Stimulated activated CD4-positive, alpha-beta T cell treated with anti-CD3 and anti-CD28 coated beads, TNF-alpha, amount 100 ng/mL, for 24 hours (primary cell): ENCODE measurements around the gene AIFM1.

Experiments used
- DNase-seq, 3 experiments: peaks; one replicate each; pipeline ENCODE4 v3.0.0-alpha.2; 2020; ENCODE audit warnings: low read depth in 3 of 3

The AIFM1 gene

GRCh38 chrX:130165703-130166502 is at the start of gene AIFM1:
Gene AIFM1, minus strand, starts transcription at chrX:130165841. Its CDS starts 185 bp downstream, at chrX:130165656.
- DNase-seq, result peak; percentile 66 to 85 (median 77)

DNA sequence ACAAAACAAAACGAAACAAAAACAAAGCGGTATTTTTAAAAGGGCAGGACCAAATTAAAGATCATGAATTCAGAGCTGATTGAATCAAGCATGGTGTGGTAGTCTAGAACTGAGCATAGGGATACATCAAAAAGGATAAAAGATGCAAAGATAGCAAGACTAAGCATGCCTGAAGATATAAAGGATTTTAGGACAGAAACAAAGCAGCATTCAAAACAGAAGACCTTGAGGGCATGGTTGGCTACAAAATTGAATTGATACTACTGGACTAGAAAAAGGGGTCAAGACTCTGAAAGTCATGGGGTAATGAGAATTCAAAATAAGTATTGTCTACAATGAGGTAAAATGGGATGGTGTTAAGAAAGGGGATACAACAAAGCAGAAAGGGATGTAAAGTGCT is 47.7 kb upstream of the AIFM1 start:
- no peak for DNase-seq

GRCh38 chrX:130212371-130212770 is 46.7 kb upstream of the AIFM1 start:
- no peak for DNase-seq

DNA sequence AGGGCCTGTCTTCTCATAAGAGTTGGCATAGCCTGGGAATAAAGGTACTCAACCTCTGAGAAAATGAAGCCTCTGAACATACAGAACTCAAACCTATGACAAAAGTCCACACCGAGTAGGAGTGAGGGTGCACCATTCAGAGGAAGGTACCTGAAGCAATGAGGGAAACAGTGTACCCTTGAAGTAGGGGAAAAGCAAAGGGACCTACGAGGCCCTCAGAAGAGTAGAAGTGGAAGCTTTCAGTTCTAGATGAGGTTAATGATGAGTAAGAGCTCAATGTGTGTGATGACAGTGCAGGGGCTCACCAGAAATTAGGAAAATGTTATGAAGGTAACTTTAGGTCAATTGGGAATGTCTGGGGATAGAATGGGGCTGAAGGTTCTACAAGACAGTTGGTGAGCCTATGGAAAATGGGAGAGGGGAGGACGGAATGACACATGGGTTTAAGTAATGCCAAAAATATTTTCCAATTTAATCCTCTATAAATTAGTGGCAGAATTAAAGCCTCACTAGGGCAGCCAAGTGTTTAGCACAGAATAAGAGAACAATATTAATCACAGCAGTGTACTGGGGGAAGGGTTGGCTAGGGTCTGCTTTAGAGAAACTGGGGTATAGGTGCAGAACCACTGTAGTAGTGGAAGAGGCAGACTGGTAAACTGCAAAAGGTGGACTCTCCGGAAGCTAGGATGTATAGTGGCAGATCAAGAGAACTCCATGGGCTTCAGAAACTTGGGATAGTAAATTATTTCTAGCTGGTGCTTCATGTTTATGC is 46.0 kb upstream of the AIFM1 start:
- no peak for DNase-seq

DNA sequence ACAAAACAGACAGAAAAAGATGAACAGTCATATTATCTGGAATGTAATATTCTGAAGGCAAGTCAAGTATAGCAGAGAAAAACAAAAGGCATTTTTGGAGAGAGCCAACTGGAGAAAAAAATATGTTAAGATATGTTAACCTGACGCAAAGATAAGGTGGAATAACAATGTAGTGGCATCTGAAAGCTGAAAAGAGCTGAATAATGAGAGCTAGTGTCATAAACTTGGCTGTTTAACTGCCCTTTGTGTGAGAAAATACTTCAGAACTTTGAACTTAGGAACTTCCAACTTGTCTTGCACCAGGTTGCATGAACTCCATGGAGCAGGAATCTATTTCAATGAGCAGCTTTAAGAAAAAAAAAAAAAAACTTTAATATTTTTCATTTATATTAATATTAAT is 39.0 kb upstream of the AIFM1 start:
- DNase-seq, result no peak

DNA sequence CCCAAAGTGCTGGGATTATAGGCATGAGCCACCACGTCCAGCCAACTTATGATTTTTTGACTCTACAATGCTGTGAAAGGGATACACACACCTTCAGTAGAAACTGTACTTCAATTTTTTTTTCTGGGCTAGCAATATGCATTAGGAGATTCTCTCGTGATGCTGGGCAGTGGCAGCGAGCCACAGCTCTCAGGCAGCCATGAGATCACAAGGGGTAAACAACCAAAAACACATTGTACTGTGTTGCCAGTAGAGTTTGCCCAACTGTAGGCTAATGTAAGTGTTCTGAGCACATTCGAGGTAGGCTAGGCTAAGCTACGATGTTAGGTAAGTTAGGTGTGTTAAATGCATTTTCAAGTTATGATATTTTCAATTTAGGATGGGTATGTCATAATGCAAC is 31.8 kb upstream of the AIFM1 start:
- DNase-seq, result no peak

DNA sequence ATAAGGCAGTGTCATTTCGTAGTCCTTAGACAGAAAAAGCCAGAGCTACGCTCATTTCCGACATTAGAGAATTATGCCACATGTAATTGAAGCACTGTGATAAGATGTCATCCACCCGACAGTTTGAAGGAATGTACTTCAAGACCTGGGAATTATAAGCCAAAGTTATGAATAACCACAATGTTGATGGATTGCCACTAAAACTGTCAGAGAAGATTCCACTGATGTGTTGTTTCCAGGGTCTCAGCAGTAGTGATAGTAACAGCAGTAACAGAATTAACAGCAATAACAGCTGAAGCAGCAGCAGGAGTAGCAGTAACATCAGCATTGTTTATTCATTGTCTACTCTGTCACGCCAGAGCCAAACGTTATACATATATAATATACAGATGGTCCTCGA is 30.8 kb upstream of the AIFM1 start:
- no peak for DNase-seq

DNA sequence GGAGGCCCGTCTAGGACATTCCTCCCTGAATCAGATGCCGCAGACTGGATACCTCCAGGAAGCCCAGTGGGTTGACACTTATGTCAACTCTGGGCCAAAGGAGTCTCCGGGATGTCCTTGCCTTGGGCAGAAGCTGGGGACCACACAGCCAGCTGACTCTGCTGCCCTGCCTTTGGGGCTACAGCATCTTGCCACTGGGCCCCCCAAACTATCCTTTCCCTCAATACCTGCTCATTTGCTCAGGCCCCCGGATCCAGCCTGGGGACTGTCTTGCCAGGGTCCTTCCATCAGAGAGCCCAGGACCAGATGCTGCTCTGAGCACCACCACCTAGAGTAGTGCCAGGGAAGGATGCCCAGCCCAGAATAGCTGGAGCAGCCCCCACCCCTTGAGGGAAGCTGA is 25.2 kb upstream of the AIFM1 start:
- no peak for DNase-seq

DNA sequence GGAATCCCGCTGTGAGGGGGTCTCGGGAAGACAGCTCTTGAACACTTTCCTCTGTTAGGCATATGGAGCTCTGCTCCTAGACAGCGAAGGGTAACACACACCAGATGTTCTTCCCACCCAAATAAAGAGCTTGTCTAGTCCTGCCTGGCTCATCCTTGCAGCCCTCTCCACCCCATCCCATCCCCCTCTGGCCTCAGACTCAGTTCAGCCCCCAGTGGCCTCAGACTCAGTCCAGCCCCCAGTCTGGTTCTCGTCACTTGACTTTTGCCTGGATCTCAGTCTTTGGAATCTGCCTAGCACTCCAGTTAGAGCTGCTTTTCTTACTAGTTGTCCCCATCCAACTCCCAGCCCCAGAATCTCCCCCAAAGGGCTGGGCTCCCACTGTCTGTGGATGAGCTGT is 21.0 kb upstream of the AIFM1 start:
- no peak for DNase-seq

GRCh38 chrX:130184857-130185256 is 19.2 kb upstream of the AIFM1 start:
- no peak for DNase-seq

DNA sequence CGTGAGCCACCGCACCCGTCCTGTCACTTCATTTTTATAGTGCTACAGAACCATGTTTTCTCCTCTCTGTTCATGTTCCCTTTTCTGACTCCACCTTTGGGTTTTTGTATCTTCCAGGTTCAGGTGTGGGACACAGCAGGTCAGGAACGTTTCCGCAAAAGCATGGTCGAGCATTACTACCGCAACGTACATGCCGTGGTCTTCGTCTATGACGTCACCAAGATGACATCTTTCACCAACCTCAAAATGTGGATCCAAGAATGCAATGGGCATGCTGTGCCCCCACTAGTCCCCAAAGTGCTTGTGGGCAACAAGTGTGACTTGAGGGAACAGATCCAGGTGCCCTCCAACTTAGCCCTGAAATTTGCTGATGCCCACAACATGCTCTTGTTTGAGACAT is 18.5 kb upstream of the AIFM1 start:
- no peak for DNase-seq

DNA sequence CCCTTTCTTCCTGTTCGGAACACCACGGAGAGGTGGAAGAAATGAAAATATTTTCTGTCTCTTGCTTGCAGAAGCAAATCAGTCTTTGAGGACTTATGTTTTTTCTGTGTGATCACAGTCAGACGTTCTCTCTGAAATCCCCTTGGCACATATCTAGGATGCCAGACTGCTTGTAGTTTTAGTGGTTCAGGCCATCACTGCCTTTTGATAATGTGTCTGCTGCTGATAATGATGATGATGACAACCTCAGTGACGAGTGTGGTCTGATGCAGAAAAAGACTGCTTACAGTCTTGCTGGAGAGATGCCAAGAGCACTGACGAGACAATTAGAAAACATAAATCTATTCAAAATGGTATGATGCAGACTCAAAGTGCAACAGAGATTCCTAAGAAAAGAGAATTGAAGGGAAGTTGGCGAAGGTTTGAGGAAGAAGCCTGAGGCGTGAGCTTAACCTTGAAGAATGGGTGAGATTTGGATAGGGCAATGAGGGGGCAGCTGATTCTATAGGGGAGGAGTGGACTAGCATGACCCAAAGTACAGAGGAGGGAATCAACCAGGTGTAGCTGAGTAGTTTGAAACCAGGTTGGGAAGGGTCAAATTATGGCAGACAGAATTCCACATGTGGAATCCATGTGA is 14.1 kb upstream of the AIFM1 start:
- no peak for DNase-seq

- DNase-seq, result no peak
Observed at GRCh38 chrX:130179170-130179569, 13.5 kb upstream of the AIFM1 start.

- DNase-seq, result no peak
Observed at GRCh38 chrX:130176942-130177341, 11.3 kb upstream of the AIFM1 start.

DNA sequence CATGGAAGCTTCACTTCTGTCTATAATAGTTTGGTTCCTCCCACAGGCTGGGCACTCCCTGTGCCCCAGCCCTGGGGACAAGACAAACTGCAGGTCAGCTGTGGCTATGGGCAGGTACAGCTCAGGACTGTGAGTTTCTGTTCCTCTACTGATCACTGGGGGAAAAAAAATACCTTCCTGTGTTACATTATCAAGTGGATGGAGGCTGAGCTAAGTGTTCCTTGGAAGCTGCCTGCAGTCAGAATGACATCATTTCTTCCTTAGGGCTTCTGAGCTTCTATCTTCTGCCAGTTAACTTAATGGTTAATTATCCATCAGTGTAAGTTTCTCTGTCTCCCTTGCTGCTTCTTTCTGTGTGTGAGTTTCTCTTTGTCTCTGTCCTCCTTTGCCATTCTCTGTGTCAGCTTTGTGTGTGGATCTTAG is 10.7 kb upstream of the AIFM1 start:
- no peak for DNase-seq

- no peak for DNase-seq
Observed at GRCh38 chrX:130174937-130175336, 9.3 kb upstream of the AIFM1 start.

DNA sequence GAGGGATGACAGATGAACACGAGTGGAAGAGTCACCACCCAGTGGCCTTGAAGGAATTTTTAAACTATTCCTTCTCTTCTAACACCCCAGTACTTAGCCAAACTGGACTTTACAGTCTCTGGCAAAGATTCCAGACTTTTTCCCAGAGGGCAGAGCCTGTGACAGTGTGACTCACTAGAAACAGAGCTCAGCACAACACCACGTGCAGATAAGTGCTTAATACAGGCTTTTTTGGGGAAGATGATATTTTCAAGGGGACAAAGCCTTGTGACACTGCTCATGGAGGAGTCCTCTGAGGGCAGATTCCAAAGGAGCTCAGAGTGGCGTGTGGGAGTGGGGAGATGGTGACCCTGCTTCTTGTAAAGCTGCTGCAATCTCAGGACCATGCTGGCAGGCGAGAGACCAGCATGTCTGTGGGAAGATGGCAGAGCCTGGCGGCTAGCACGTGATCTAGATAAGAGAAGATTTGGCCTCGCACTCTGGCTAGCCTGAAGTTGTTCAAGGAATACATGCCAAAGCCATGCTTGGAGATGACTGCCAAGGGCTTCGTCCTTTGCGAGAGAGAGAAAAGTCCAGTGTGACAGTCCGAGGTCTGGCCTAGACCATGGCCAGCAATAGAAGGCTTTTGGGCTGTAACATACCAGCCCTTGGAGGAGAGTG is 8.5 kb upstream of the AIFM1 start:
- no peak for DNase-seq

DNA sequence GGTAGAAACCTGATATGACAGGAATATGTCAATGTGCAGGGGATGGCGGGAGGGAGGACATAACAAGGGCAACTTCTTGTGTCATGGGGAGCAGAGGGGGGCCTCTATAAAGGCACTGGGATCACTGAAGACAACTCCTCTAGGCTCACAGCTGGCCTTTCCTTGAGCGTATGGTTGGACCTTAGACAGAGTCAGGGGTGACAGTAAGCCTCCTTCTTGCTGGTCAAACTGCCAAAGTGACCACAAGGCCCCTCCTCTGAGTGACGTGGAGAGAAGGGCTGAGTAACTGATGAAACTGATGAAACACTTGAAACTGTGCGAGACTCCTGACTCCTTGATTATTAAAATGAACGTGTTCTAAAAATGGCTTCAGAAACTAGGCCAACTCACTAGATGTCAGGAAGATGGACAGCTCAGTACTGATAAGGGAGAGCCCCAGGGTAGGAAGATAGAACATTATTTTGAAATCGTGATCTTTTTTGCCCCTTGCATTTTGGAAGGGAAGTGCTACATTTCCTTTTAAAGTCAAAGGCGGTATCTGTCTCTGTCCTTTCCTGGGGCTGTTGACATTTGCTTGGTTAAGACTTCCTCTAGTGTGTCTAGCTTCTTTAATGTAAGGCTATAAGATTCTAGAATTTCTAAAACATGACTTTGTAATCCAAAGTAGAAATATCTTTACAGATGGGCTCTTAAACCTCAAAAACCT is 7.7 kb upstream of the AIFM1 start:
- peak in 1 of 3 experiments; percentile 41 for DNase-seq

- no peak for DNase-seq
Observed at GRCh38 chrX:130172127-130172845, 6.6 kb upstream of the AIFM1 start.

- DNase-seq, result peak in 1 of 3 experiments; percentile 16
Observed at GRCh38 chrX:130171446-130172126, 5.9 kb upstream of the AIFM1 start, which contains the start of gene RAB33A. Gene RAB33A, plus strand, starts transcription at chrX:130171962. Its CDS starts 101 bp downstream, at chrX:130172063.
